ENCODE data around the gene PLEKHD1. TPM values are rescaled to one million over a fixed set of nuclear protein-coding genes. Genes with fewer than 3 reads are reported as not detected.

PLEKHD1 gene
- total RNA-seq, 1 donor from 2014 or later, result 0.05 TPM

GRCh38 chr14:69543341-69544115 lies 59.0 kb downstream of the PLEKHD1 start:
- Histone ChIP-seq H2AFZ (ENCODE audit: low read depth, low read length) (no peak overlapping the region), H3K4me2 (ENCODE audit: low read length) (peak overlapping the region; percentile 20), H3K79me2 (ENCODE audit: insufficient read depth, low read length) (no peaks in the 10 kb centered on the region), H3K27me3 (ENCODE audit: insufficient read depth, low read length) (no peaks in the 10 kb centered on the region), H3K9me3 (ENCODE audit: insufficient read depth, low read depth, low read length) (no peaks in the 10 kb centered on the region), H3K4me3 (ENCODE audit: insufficient read depth, low read depth, low read length) (no peak overlapping the region), H3K36me3 (ENCODE audit: insufficient read depth, low read length) (no peaks in the 10 kb centered on the region), H3K4me1 (ENCODE audit: insufficient read depth, low read length) (peaks cover 3% of the 10 kb centered on the region), H4K20me1 (ENCODE audit: insufficient read depth, low read length) (no peaks in the 10 kb centered on the region), H3K27ac (ENCODE audit: low read depth, low read length) (no peak overlapping the region), H3K9ac (ENCODE audit: low read length) (no peak overlapping the region)
- Mint-ChIP-seq H3K9me3 (ENCODE audit: unreplicated experiment) (no peaks in the 10 kb centered on the region), H3K27me3 (ENCODE audit: low read depth, unreplicated experiment) (peaks cover 20% of the 10 kb centered on the region), H3K4me1 (ENCODE audit: low read depth, unreplicated experiment) (peaks cover 5% of the 10 kb centered on the region), H3K27ac (ENCODE audit: unreplicated experiment) (peak overlapping the region; percentile 29), H3K4me3 (ENCODE audit: unreplicated experiment) (no peak overlapping the region), H3K36me3 (ENCODE audit: low read depth, unreplicated experiment) (no peaks in the 10 kb centered on the region)
- FAIRE-seq (peak; percentile 60), DNase-seq (ENCODE audit: low read depth) (peak; percentile 89)
- TF ChIP-seq EZH2 (IDR thresholded peaks at IDR 0.05; ENCODE audit: insufficient read depth, low read length) (no peak), CTCF (IDR thresholded peaks at IDR 0.05; ENCODE audit: insufficient read depth, low read depth, low read length) (no peak)

DNA sequence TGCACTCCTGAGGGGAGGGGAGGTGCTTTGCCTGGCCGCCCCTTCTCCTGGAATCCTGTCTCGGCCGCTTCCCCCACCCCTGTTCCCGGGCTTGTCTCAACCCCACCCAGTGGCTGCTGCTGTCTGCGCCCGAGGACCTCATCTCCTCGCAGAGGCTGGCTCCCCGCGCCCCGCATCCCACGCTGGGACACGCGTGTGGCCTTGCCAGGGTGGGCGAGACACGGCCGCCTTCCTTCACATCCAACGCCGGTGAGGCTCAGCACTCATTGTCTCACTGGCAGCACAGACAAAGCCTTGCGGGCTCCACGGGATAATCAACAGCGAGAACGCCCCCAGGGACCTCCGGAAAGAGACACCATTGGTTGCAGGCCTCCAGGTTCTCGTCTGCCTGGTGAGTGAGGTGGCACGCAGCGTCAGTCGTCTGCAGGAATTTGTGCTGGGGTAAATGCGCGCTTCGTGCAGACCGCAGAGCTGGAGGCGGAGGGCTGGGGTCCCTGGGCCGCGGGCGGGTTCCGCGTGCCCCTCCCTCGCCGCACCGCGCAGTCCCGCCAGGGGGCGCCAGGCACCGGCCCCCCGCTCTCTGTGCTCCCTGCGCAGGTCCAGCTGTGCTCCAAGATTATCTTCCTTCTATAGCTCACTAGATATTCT lies 63.3 kb downstream of the PLEKHD1 start:
- H2AFZ ChIP-seq (ENCODE audit: low read depth, low read length), result peak overlapping the region; percentile 86

More for the DNA sequence above, 63.3 kb downstream of the PLEKHD1 start:
- H3K9ac ChIP-seq (ENCODE audit: low read length), result peak overlapping the region; percentile 50
- FAIRE-seq (no peak), DNase-seq (ENCODE audit: low read depth) (peak; percentile 37)
- H3K9me3 Mint-ChIP-seq (ENCODE audit: unreplicated experiment), result no peaks in the 10 kb centered on the region
- peaks cover 4% of the 10 kb centered on the region for H3K27me3 ChIP-seq (ENCODE audit: insufficient read depth, low read length)
- peak overlapping the region; percentile 54 for H3K4me3 ChIP-seq (ENCODE audit: insufficient read depth, low read depth, low read length)
- no peaks in the 10 kb centered on the region for H4K20me1 ChIP-seq (ENCODE audit: insufficient read depth, low read length)
- H3K27me3 Mint-ChIP-seq (ENCODE audit: low read depth, unreplicated experiment), result peaks cover 34% of the 10 kb centered on the region
- H3K27ac Mint-ChIP-seq (ENCODE audit: unreplicated experiment), result no peak overlapping the region
- H3K36me3 Mint-ChIP-seq (ENCODE audit: low read depth, unreplicated experiment), result no peaks in the 10 kb centered on the region
- H3K79me2 ChIP-seq (ENCODE audit: insufficient read depth, low read length), result no peaks in the 10 kb centered on the region
- peaks cover 3% of the 10 kb centered on the region for H3K4me1 ChIP-seq (ENCODE audit: insufficient read depth, low read length)
- H3K4me2 ChIP-seq (ENCODE audit: low read length), result peak overlapping the region; percentile 87
- peaks cover 5% of the 10 kb centered on the region for H3K4me1 Mint-ChIP-seq (ENCODE audit: low read depth, unreplicated experiment)
- TF ChIP-seq EZH2 (IDR thresholded peaks at IDR 0.05; ENCODE audit: insufficient read depth, low read length) (peak; percentile 36), CTCF (IDR thresholded peaks at IDR 0.05; ENCODE audit: insufficient read depth, low read depth, low read length) (peak; percentile 53)
- peak overlapping the region; percentile 62 for H3K4me3 Mint-ChIP-seq (ENCODE audit: unreplicated experiment)
- H3K36me3 ChIP-seq (ENCODE audit: insufficient read depth, low read length), result no peaks in the 10 kb centered on the region
- H3K27ac ChIP-seq (ENCODE audit: low read depth, low read length), result no peak overlapping the region
- H3K9me3 ChIP-seq (ENCODE audit: insufficient read depth, low read depth, low read length), result no peaks in the 10 kb centered on the region
